Large intestine (tissue), 3 donors: ENCODE data around the gene BTBD1. TPM values are rescaled to one million over a fixed set of nuclear protein-coding genes. Genes with fewer than 3 reads are reported as not detected.

Experiments
- DNase-seq, 2 donors: peaks; one replicate each; pipeline versions ENCODE4 v3.0.0 to v3.0.0-alpha.2; 2013
- H3K27ac ChIP-seq: one replicate; pipeline ENCODE4 v1.5.1; 2013; ENCODE audit warnings: low read length
- H3K27me3 ChIP-seq: 2 replicates; pipeline ENCODE4 v1.6.1; 2013; ENCODE audit warnings: low read length; ENCODE audit not compliant: control insufficient read depth, insufficient read depth
- H3K36me3 ChIP-seq: 2 replicates; pipeline ENCODE4 v1.6.1; 2013; ENCODE audit warnings: low read length; ENCODE audit not compliant: control insufficient read depth, insufficient read depth
- H3K4me1 ChIP-seq: one replicate; pipeline ENCODE4 v1.6.1; 2013; ENCODE audit warnings: low read length; ENCODE audit not compliant: control insufficient read depth, insufficient read depth
- H3K4me3 ChIP-seq: one replicate; pipeline ENCODE4 v1.5.1; 2013; ENCODE audit warnings: low read length
- H3K9me3 ChIP-seq: one replicate; pipeline ENCODE4 v1.6.1; 2013; ENCODE audit warnings: mild to moderate bottlenecking, low read depth, low read length, moderate library complexity; ENCODE audit not compliant: control insufficient read depth
- WGBS: methylation state at CpG from one replicate; pipeline ENCODE4 v1.1.5; 2013; ENCODE audit warnings: low lambda C conversion rate; ENCODE audit not compliant: insufficient coverage; 5-methylcytosine and 5-hydroxymethylcytosine counted together
- polyA plus RNA-seq: library from polyadenylated mRNA; unstranded; fragments of 120-200 nt; gene quantifications from one replicate; pipeline ENCODE4 v1.2.1, GENCODE V29; 2013

The BTBD1 gene
- polyA plus RNA-seq, 1 donor, result 68.4 TPM

DNA sequence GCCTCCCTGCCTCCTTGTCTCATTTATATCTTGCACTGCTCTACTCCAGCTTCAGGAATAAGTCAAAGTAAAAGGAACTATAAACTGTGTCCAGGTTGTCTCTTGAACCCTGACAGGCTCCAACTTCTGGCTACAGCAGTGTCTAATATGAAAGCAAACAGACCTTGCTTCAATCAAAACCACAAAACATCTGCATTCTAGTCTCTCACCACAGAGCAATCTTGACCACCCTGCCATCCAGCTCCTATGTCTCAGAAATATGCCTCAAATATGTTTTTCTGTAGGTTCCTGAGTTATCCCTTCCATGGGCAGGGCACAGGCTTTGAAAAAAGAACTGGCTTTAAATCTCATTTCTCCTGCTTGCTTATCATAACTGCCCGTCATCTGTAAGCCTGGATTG, 94.1 kb downstream of the BTBD1 start:
- DNase-seq, result no peak
- no peak overlapping the region for H3K27ac ChIP-seq
- H3K36me3 ChIP-seq, result no peaks in the 10 kb centered on the region
- H3K9me3 ChIP-seq, result no peaks in the 10 kb centered on the region
- 100% methylated on average over 1 of the region's 1 CpG for WGBS
- H3K27me3 ChIP-seq, result no peaks in the 10 kb centered on the region
- H3K4me3 ChIP-seq, result no peak overlapping the region
- H3K4me1 ChIP-seq, result no peaks in the 10 kb centered on the region

DNA sequence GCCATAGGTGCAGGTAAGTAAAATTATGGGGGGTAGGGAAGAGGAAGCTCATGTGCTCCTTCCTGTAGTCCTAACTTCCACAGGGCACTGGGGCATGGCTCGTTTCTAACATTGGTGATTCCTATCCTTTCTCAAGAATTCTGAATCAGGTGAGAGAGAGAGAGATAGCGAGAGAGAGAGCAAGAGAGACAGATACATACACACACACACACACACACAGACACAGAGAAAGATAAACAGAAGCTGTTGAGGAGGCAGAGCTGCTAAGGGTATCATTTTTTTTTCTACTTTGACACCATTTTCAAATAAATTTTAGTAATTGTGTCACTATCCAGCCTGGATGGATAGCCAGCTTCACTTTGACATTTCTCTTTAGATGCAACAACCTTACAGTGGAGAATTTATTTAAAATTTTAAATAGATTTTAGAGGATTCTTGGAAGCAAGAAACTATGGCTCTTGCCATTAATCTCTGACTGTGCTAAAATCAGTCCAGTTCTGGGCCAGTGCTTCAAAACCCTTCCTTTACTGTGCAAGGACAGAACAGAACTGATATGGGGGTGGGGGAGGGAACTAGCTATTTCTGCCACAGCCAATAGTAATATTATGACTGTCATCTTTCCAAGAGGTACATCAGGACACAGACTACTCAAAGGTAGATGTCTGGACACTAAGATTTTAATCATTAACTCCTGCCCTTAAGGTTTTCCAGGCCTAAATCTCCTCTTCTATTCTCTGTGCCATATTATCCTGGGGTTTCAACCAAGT, 95.7 kb downstream of the BTBD1 start:
- Histone ChIP-seq H3K4me1 (no peaks in the 10 kb centered on the region), H3K9me3 (no peaks in the 10 kb centered on the region), H3K27me3 (no peaks in the 10 kb centered on the region), H3K4me3 (no peak overlapping the region), H3K27ac (no peak overlapping the region), H3K36me3 (no peaks in the 10 kb centered on the region)
- WGBS, result no CpG with 5 or more reads among the region's 2 CpGs
- no peak for DNase-seq

DNA sequence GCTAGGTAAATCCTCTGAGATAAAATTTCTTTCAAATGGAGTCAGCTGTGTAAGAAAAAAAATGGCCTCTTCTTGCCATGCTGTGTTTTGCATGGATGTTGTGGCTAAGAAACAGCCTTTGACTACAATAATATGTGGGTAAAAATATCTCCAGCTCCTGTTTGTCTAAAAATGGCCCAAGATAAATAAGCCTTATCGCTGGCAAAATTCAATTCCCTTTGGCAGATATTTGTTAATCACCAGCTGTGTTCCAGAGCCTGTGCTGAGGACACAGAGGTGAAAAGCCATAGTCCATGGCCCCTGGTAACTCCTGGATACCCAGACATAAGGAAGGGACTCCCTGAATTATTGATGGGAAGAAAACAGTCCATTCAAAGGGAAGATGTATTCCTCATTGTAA, 96.4 kb downstream of the BTBD1 start:
- Histone ChIP-seq H3K4me1 (no peaks in the 10 kb centered on the region), H3K4me3 (no peak overlapping the region), H3K27me3 (no peaks in the 10 kb centered on the region), H3K36me3 (no peaks in the 10 kb centered on the region), H3K27ac (no peak overlapping the region), H3K9me3 (no peaks in the 10 kb centered on the region)
- DNase-seq, result no peak
- WGBS, result no CpG with 5 or more reads among the region's 1 CpG

- no peaks in the 10 kb centered on the region for H3K4me1 ChIP-seq
- no peaks in the 10 kb centered on the region for H3K36me3 ChIP-seq
- H3K4me3 ChIP-seq, result no peak overlapping the region
- H3K27me3 ChIP-seq, result no peaks in the 10 kb centered on the region
- no peak for DNase-seq
- H3K27ac ChIP-seq, result no peak overlapping the region
- WGBS, result 0% methylated on average over 2 of the region's 3 CpGs
- no peaks in the 10 kb centered on the region for H3K9me3 ChIP-seq
Observed at GRCh38 chr15:82970078-82970686, 96.9 kb downstream of the BTBD1 start.

- no peak for DNase-seq
- H3K27me3 ChIP-seq, result no peaks in the 10 kb centered on the region
- no peak overlapping the region for H3K4me3 ChIP-seq
- no peaks in the 10 kb centered on the region for H3K4me1 ChIP-seq
- 71% methylated on average over 1 of the region's 7 CpGs for WGBS
- H3K27ac ChIP-seq, result no peak overlapping the region
- H3K9me3 ChIP-seq, result no peaks in the 10 kb centered on the region
- H3K36me3 ChIP-seq, result no peaks in the 10 kb centered on the region
Observed at GRCh38 chr15:82969353-82969752, 97.7 kb downstream of the BTBD1 start.

DNA sequence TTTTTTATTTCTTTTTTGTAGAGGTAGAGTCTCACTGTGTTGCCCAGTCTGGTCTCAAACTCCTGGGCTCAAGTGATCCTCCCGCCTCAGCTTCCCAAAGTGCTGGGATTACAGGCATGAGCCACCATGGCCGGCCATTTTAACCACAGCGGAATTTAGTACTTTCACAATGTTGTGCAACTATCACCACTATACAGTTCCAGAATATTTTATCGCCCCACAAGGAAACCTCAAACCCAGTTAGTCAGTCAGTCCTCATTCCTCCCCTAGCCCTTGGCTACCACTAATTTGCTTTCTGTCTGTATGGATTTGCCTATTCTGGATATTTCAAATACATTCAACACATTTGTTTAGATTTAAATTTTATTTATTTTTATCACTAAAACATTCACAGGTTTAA, 99.0 kb downstream of the BTBD1 start:
- Histone ChIP-seq H3K27ac (no peak overlapping the region), H3K27me3 (no peaks in the 10 kb centered on the region), H3K9me3 (no peaks in the 10 kb centered on the region), H3K36me3 (no peaks in the 10 kb centered on the region), H3K4me3 (no peak overlapping the region), H3K4me1 (no peaks in the 10 kb centered on the region)
- WGBS, result 88% methylated on average over 1 of the region's 4 CpGs
- DNase-seq, result no peak

- no peaks in the 10 kb centered on the region for H3K9me3 ChIP-seq
- H3K27me3 ChIP-seq, result no peaks in the 10 kb centered on the region
- WGBS, result no CpG with 5 or more reads among the region's 4 CpGs
- H3K4me3 ChIP-seq, result no peak overlapping the region
- DNase-seq, result no peak
- no peaks in the 10 kb centered on the region for H3K36me3 ChIP-seq
- no peak overlapping the region for H3K27ac ChIP-seq
- H3K4me1 ChIP-seq, result no peaks in the 10 kb centered on the region
Observed at GRCh38 chr15:82966671-82967071, 100.4 kb downstream of the BTBD1 start.

Other genes starting within 250 kb of the BTBD1 start
- gene HOMER2, start 114.5 kb downstream of the BTBD1 start, polyA plus RNA-seq, result 7.1 TPM
- 30.1 TPM for gene RAMAC, start 81.0 kb downstream of the BTBD1 start, polyA plus RNA-seq
- gene C15orf40, start 55.6 kb downstream of the BTBD1 start, polyA plus RNA-seq, result 29.1 TPM
- gene TM6SF1, start 40.4 kb upstream of the BTBD1 start, polyA plus RNA-seq, result 1.4 TPM
- gene HDGFL3, start 140.6 kb upstream of the BTBD1 start, polyA plus RNA-seq, result 30.4 TPM
- 4.2 TPM for gene BNC1, start 217.4 kb upstream of the BTBD1 start, polyA plus RNA-seq